Right lobe of liver (tissue), 6 donors: ENCODE results near the gene KIF13A. TPM values are rescaled to one million over a fixed set of nuclear protein-coding genes. Genes with fewer than 3 reads are reported as not detected.
"Not testable (repeated sequence)": the region's sequence is repeated elsewhere in the genome, so short reads cannot be mapped to it uniquely, and the experiment has no call there.

ENCODE experiments used
- ATAC-seq, 4 donors: fragments of 200-7000 bp; cut with Tn5 transposase; one replicate each; pipeline ENCODE4 v1.9.1; 2020; ENCODE audit warnings: mild to moderate bottlenecking in 4 of 4, moderate library complexity in 4 of 4
- DNase-seq, 3 donors: peaks; one replicate each; pipeline ENCODE4 v3.0.0-alpha.2; 2020
- H3K27ac ChIP-seq, 3 donors: fragments of 200-600 bp; one replicate each; pipeline ENCODE4 v1.8.0; 2022
- H3K27me3 ChIP-seq, 2 donors: fragments of 200-600 bp; one replicate each; pipeline ENCODE4 v1.8.0; 2022
- H3K36me3 ChIP-seq, 4 donors: fragments of 200-600 bp; sonication (generic) in 1 of 4; one replicate each; pipeline versions ENCODE4 v1.5.1 to v1.8.0; 2017 to 2022; ENCODE audit warnings: control low read depth in 1 of 4
- H3K4me1 ChIP-seq, 4 donors: fragments of 200-600 bp; sonication (generic) in 1 of 4; one replicate each; pipeline versions ENCODE4 v1.5.1 to v1.8.0; 2017 to 2022; ENCODE audit warnings: control low read depth in 1 of 4
- H3K4me3 ChIP-seq, 3 donors: fragments of 200-600 bp; one replicate each; pipeline ENCODE4 v1.8.0; 2022
- H3K9me3 ChIP-seq, 4 donors: fragments of 200-600 bp; sonication (generic) in 1 of 4; one replicate each; pipeline versions ENCODE4 v1.5.1 to v1.8.0; 2017 to 2022; ENCODE audit warnings: control low read depth in 1 of 4
- CTCF ChIP-seq, 4 donors: fragments of 200-600 bp in 3 of 4; fragments of 450-650 bp in 1 of 4; IDR thresholded peaks; one replicate each; pipeline versions ENCODE4 v1.5.1 to v1.8.0; 2016 to 2022; ENCODE audit warnings: antibody characterized with exemption in 4 of 4, mild to moderate bottlenecking in 2 of 4
- POLR2A ChIP-seq: fragments of 450-650 bp; IDR thresholded peaks from one replicate; pipeline ENCODE4 v1.6.1; 2017; ENCODE audit warnings: antibody characterized with exemption, mild to moderate bottlenecking
- WGBS: methylation state at CpG from one replicate; pipeline ENCODE4 v1.1.6; 2018; ENCODE audit warnings: low coverage, low lambda C conversion rate; ENCODE audit not compliant: insufficient coverage; ENCODE audit errors: missing lambda C conversion rate; 5-methylcytosine and 5-hydroxymethylcytosine counted together
- intact Hi-C, 2 donors: fragments of 100-400 bp; cut with DNase I; formaldehyde crosslinking; loops; one replicate each; pipeline versions ENCODE4 v1.11.2 to v1.14.1; 2022
- total RNA-seq, 6 experiments: library from RNA; depleted of rRNA in 2 of 6; stranded (reverse); fragments of >200 nt in 2 of 6; fragmentation: NEBNext Ultra II Directional in 3 of 6; extraction: Animal tissue kit (Norgen Biotek cat#: 25700) in 3 of 6; gene quantifications; one replicate each; pipeline versions ENCODE4 v1.1.0 to v1.2.4, GENCODE V29; 2016 to 2023
- donor health status: DM: no; HTN: yes; CAD: no.
- donor health status: DM: no; HTN: no; CAD: no.
- donor health status: DM: no; HTN: no; CAD: no.
- donor health status: DM: no; HTN: yes; CAD: no.
- donor health status: DM: no; HTN: yes; CAD: no.

The KIF13A gene
- total RNA-seq, 6 experiments from 2014 or later: 17.7 to 19.4 (median 18.4) TPM

DNA sequence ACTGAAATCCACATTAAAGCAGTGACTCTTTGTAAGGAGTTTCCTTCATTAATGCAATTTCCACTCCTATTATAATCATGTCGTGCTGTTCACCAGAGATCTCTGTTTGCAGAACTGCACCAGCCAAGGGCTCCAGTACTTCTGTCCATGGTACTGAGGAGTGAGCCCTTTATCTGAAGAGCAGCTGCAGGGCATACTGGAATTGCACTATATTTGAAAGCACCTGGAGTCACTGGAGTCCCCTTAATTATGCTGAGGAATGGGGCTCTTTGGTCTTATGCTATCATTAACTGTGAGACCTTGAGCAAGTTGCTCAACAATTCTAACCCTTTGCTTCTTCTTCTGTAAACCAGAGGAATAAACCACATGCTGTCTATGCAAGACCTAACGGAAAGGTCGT, 219.0 kb downstream of the KIF13A start:
- Histone ChIP-seq H3K27ac (no peak overlapping the region), H3K4me3 (no peak overlapping the region), H3K36me3 (peaks cover 0 to 63% (median 19%) of the 10 kb centered on the region in 4 donors), H3K27me3 (no peaks in the 10 kb centered on the region), H3K9me3 (no peaks in the 10 kb centered on the region), H3K4me1 (no peaks in the 10 kb centered on the region)
- WGBS: 85% methylated on average over 3 of the region's 3 CpGs
- ATAC-seq: peak in 3 of 4 donors; percentile 27 to 45 (median 27)
- no peak for DNase-seq
- TF ChIP-seq POLR2A (no peak), CTCF (IDR thresholded peaks at IDR 0.05) (no peak)
- intact Hi-C loops: no loop called here

GRCh38 chr6:17762651-17763050, 224.8 kb downstream of the KIF13A start:
- peaks cover 0 to 27% (median 9%) of the 10 kb centered on the region in 4 donors for H3K36me3 ChIP-seq
- H3K27me3 ChIP-seq: no peaks in the 10 kb centered on the region
- H3K27ac ChIP-seq: no peak overlapping the region
- DNase-seq (no peak), ATAC-seq (no peak)
- WGBS: 80% methylated on average over 2 of the region's 2 CpGs
- H3K9me3 ChIP-seq: no peaks in the 10 kb centered on the region
- intact Hi-C loops: no loop called here
- no peak overlapping the region for H3K4me3 ChIP-seq
- TF ChIP-seq CTCF (IDR thresholded peaks at IDR 0.05): no peak
- no peak for TF ChIP-seq POLR2A
- no peaks in the 10 kb centered on the region for H3K4me1 ChIP-seq

GRCh38 chr6:17758119-17758518, 229.3 kb downstream of the KIF13A start:
- no peaks in the 10 kb centered on the region for H3K27me3 ChIP-seq
- no peak for TF ChIP-seq POLR2A
- no peak for TF ChIP-seq CTCF (IDR thresholded peaks at IDR 0.05)
- DNase-seq (no peak), ATAC-seq (no peak)
- no peak overlapping the region for H3K27ac ChIP-seq
- WGBS: 86% methylated on average over 5 of the region's 6 CpGs
- no peaks in the 10 kb centered on the region for H3K9me3 ChIP-seq
- H3K4me1 ChIP-seq: no peaks in the 10 kb centered on the region
- H3K36me3 ChIP-seq: peaks cover 0 to 5% (median 0%) of the 10 kb centered on the region in 4 donors
- H3K4me3 ChIP-seq: no peak overlapping the region
- intact Hi-C loops: no loop called here

DNA sequence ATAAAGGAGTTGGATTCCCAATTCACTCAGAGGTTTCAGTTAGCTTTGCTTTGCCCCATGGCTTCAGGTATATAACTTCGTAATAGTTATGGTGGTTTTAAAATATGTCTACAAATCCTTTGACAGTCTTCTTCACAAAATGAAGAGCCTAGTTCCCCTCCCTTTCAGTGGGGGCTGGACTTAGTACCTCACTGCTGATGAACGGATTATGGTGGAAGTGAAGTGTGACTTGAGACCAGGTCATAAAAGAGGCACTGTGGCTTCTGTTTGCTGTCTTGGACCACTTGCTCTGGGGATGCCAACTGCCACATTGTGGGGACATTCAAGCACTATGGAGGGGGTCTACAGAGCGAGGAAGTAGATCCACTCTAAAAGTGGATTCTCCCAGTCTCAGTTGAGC, 233.2 kb downstream of the KIF13A start:
- 73% methylated on average over 2 of the region's 3 CpGs for WGBS
- TF ChIP-seq CTCF (IDR thresholded peaks at IDR 0.05) (no peak), POLR2A (no peak)
- Histone ChIP-seq H3K36me3 (no peaks in the 10 kb centered on the region), H3K9me3 (no peaks in the 10 kb centered on the region), H3K27me3 (no peaks in the 10 kb centered on the region), H3K4me1 (no peaks in the 10 kb centered on the region), H3K27ac (no peak overlapping the region), H3K4me3 (no peak overlapping the region)
- ATAC-seq (no peak), DNase-seq (no peak)
- intact Hi-C loops: no loop called here

GRCh38 chr6:17745324-17745723, 242.1 kb downstream of the KIF13A start:
- intact Hi-C loops, H3K4me1 ChIP-seq, H3K36me3 ChIP-seq, H3K27ac ChIP-seq, DNase-seq, H3K4me3 ChIP-seq, ATAC-seq, H3K9me3 ChIP-seq, H3K27me3 ChIP-seq: not testable (repeated sequence)
- WGBS: no CpG with 5 or more reads among the region's 35 CpGs

- H3K4me1 ChIP-seq, H3K27ac ChIP-seq, ATAC-seq, H3K9me3 ChIP-seq, intact Hi-C loops, H3K27me3 ChIP-seq, H3K4me3 ChIP-seq, H3K36me3 ChIP-seq, DNase-seq: not testable (repeated sequence)
- WGBS: no CpG with 5 or more reads among the region's 13 CpGs
Measured at GRCh38 chr6:17744757-17745308, 242.6 kb downstream of the KIF13A start.
